Spinal cord (tissue), 10 donors: Measurements from ENCODE around the gene ELMO3. TPM values are rescaled to one million over a fixed set of nuclear protein-coding genes. Genes with fewer than 3 reads are reported as not detected.
A peak's percentile ranks its signal among the peaks of the same experiment; 100 is the strongest.

Experiments
- DNase-seq, 6 donors: peaks; one replicate each; pipeline versions ENCODE4 v3.0.0 to v3.0.0-alpha.2; 2013 to 2015; ENCODE audit warnings: low spot score in 6 of 6, low read depth in 4 of 6
- H3K27ac ChIP-seq: one replicate; pipeline ENCODE4 v1.5.1; 2013; ENCODE audit warnings: low read depth, low read length, control low read depth
- H3K27me3 ChIP-seq: one replicate; pipeline ENCODE4 v1.6.1; 2013; ENCODE audit warnings: low read length; ENCODE audit not compliant: control insufficient read depth, insufficient read depth
- H3K36me3 ChIP-seq: one replicate; pipeline ENCODE4 v1.6.1; 2013; ENCODE audit warnings: low read length; ENCODE audit not compliant: control insufficient read depth, insufficient read depth
- H3K4me1 ChIP-seq: one replicate; pipeline ENCODE4 v1.6.1; 2013; ENCODE audit warnings: low read length; ENCODE audit not compliant: control insufficient read depth, insufficient read depth
- H3K4me3 ChIP-seq: one replicate; pipeline ENCODE4 v1.5.1; 2013; ENCODE audit warnings: low read depth, low read length, control low read depth
- H3K9me3 ChIP-seq: one replicate; pipeline ENCODE4 v1.6.1; 2013; ENCODE audit warnings: low read length; ENCODE audit not compliant: control insufficient read depth, insufficient read depth
- WGBS: methylation state at CpG from one replicate; pipeline ENCODE4 v1.1.5; 2013; ENCODE audit warnings: missing lambda C conversion rate; ENCODE audit not compliant: insufficient coverage; 5-methylcytosine and 5-hydroxymethylcytosine counted together
- polyA plus RNA-seq, 2 donors: library from polyadenylated mRNA; unstranded; fragments of 120-200 nt; gene quantifications; one replicate each; pipeline ENCODE4 v1.2.1, GENCODE V29; 2013; ENCODE audit not compliant: insufficient read length in 2 of 2
- total RNA-seq, 2 donors: library from RNA; depleted of rRNA in 1 of 2; stranded (reverse); fragments of 120-200 nt in 1 of 2; fragments of >200 nt in 1 of 2; gene quantifications; one replicate each; pipeline versions ENCODE4 v1.2.3 to v1.2.4, GENCODE V29; 2013 to 2014
- donor health status: healthy.

Gene ELMO3
- total and polyA plus RNA-seq, 4 donors, result 0.10 to 2.9 (median 1.3) TPM

DNA sequence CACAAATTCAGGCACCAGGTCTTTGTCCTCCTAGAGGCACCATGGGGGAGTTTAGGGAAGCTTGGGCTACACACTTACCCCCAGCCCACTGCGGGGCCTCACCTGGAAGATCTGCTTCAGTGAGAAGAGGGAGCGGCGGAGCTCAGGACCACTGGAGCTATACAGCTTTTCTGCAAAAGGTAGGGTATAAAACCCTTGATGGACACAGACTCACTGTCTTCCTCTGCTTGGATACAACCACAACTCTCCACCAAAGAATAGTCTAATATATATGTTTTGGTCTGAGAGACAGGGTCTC is 39.3 kb downstream of the ELMO3 start:
- Histone ChIP-seq H3K4me1 (peaks cover 2% of the 10 kb centered on the region), H3K36me3 (peaks cover 52% of the 10 kb centered on the region), H3K27ac (no peak overlapping the region), H3K27me3 (no peaks in the 10 kb centered on the region), H3K9me3 (no peaks in the 10 kb centered on the region), H3K4me3 (no peak overlapping the region)
- DNase-seq, result no peak
- no CpG with 5 or more reads among the region's 3 CpGs for WGBS

DNA sequence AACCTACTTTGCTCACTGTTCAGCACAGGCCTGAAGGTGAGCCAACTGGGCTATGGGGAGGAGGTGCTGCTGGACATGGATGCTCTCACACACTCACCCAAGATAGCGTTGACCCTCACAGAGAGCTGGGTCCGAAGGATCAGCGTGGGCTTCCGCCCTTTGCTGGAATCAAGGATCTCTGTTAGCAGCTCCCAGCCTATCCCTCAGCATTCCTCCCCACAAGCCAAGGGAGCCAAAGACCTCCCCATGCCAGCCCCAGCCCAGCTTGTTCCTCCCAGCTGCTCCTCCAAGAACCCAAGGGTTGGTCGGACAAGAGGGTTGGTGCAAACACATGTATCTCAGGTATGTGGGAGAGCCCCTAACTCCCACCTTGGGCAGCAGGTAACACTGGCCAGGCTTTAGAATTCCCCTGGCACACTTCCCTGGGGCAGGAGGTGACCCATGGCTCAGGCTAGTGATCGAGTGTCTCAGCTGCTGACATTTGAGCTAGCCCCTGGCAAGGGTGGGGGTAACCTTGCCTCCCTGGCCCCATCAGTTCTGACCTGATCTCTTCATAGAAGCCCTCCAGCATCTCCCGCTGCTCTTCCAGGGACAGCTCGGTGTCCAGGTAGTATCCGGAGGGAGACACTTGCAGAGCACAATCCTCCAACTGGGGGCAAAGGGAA is 40.0 kb downstream of the ELMO3 start:
- Histone ChIP-seq H3K27me3 (no peaks in the 10 kb centered on the region), H3K4me3 (no peak overlapping the region), H3K9me3 (no peaks in the 10 kb centered on the region), H3K4me1 (peaks cover 2% of the 10 kb centered on the region), H3K36me3 (peaks cover 47% of the 10 kb centered on the region), H3K27ac (no peak overlapping the region)
- no peak for DNase-seq
- WGBS, result 75% methylated on average over 2 of the region's 9 CpGs

DNA sequence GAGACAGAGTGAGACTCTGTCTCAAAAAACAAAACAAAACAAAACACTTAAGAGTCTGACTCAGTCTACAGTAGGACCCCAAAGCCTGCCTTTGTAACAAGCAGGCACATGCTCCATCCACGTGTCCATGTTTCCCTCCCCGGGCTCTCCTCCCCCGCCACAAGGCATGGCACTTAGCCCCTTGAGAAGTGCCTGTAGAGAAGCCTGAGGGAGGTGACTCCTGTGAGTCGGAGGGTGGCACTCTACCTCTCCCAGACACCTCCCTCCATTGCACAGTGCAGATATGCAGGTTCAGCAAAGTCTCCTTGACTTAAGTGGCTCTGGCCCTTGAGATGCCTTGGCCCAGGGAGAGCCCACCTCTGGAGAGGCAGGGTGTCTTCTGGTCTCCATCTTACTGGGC is 41.6 kb downstream of the ELMO3 start:
- 90% methylated on average over 2 of the region's 4 CpGs for WGBS
- H3K9me3 ChIP-seq, result no peaks in the 10 kb centered on the region
- H3K4me3 ChIP-seq, result no peak overlapping the region
- peaks cover 8% of the 10 kb centered on the region for H3K4me1 ChIP-seq
- no peak overlapping the region for H3K27ac ChIP-seq
- H3K27me3 ChIP-seq, result no peaks in the 10 kb centered on the region
- DNase-seq, result no peak
- peaks cover 36% of the 10 kb centered on the region for H3K36me3 ChIP-seq

DNA sequence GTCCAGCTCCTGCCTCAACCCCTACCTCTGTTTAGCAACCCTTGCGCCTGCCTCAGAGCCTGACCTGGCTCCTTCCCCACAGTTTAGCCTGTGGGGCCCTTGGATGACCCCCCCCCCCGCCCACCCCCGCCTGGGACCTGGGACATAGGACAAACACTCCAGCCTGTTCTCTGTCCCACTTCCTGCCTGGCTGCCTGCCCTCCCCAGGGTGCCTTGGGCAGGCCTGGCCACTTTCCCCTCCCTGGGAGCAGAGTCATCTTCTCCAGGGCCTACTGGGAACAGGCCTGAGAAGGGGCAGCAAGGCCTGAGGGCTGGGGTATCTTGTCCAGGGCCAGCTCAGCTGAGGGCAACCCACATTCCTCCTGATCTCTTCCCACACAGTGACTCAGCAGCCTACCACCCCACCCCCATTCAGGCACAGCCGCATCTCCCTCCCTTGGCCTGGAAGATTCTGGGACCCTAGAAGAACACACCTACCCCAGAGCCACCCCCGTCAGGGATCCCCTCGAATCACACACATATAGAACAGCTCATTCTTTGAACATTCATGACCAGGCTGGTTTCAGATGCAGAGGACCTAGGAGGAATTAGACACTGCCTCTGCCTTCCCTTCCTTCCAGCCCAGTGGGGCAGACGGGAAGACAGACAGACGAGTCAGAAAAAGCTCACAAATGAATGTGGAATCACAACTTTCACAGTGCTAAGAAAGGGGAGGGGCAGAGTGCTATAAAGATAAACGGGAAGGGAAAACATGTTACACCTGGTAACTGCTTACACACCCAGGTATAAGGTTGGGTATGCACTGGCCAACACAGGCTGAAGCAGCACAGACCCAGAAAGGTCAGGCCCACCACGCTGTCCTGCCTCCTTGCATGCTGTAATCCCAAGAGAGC is 42.3 kb downstream of the ELMO3 start:
- no peaks in the 10 kb centered on the region for H3K9me3 ChIP-seq
- no peaks in the 10 kb centered on the region for H3K27me3 ChIP-seq
- WGBS, result 79% methylated on average over 4 of the region's 10 CpGs
- no peak for DNase-seq
- peaks cover 28% of the 10 kb centered on the region for H3K36me3 ChIP-seq
- no peak overlapping the region for H3K27ac ChIP-seq
- no peak overlapping the region for H3K4me3 ChIP-seq
- H3K4me1 ChIP-seq, result peaks cover 16% of the 10 kb centered on the region

DNA sequence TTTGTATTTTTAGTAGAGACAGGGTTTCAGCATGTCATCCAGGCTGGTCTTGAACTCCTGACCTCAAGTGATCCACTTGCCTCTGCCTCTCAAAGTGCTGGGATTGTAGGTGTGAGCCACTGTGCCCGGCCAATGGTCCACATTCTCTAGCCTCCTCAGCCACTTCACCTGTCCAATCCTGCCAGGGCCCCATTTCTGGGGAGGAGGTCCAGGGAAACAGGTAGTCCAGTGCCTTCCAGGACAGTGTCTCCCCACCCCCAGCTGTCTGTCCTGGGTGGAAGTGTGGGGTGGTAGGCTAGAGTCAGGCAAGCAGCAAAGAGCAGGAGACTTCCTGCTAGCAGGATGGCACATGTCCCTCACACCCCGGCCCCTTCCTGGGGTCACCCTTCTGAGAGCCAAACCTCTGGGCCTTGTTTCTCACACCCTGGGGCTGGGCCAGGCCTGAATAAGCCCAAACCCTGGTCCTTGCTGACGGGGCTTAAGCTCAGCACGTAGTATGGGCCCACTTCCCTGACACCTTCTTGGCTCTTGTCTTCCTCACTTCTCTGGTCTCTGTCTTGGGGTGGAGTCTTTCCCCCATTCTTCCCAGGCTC is 43.3 kb downstream of the ELMO3 start:
- Histone ChIP-seq H3K36me3 (peaks cover 18% of the 10 kb centered on the region), H3K27ac (no peak overlapping the region), H3K4me1 (peaks cover 25% of the 10 kb centered on the region), H3K9me3 (no peaks in the 10 kb centered on the region), H3K27me3 (no peaks in the 10 kb centered on the region), H3K4me3 (no peak overlapping the region)
- no peak for DNase-seq
- WGBS, result 88% methylated on average over 2 of the region's 4 CpGs

DNA sequence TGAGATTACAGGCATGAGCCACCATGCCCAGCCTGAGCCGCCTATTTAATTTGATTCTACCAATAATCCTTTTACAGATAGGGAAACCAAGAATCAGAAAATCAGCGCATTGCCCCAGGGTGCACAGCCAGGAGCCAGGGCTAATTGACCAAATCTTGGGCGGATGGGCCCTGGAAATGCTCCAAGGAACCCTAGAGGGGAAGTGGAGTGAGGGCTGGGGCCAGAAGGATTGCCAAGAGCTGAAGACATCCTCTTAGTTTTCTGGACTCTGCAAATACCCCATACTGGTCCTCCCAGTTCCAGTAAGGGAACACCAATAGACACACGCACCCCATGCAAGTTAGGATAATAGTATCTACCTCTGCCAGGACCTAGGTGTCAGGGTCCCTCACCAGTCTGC is 44.5 kb downstream of the ELMO3 start:
- no peaks in the 10 kb centered on the region for H3K9me3 ChIP-seq
- H3K4me3 ChIP-seq, result no peak overlapping the region
- DNase-seq, result no peak
- peaks cover 8% of the 10 kb centered on the region for H3K36me3 ChIP-seq
- peaks cover 37% of the 10 kb centered on the region for H3K4me1 ChIP-seq
- no peak overlapping the region for H3K27ac ChIP-seq
- WGBS, result 100% methylated on average over 3 of the region's 4 CpGs
- H3K27me3 ChIP-seq, result no peaks in the 10 kb centered on the region

DNA sequence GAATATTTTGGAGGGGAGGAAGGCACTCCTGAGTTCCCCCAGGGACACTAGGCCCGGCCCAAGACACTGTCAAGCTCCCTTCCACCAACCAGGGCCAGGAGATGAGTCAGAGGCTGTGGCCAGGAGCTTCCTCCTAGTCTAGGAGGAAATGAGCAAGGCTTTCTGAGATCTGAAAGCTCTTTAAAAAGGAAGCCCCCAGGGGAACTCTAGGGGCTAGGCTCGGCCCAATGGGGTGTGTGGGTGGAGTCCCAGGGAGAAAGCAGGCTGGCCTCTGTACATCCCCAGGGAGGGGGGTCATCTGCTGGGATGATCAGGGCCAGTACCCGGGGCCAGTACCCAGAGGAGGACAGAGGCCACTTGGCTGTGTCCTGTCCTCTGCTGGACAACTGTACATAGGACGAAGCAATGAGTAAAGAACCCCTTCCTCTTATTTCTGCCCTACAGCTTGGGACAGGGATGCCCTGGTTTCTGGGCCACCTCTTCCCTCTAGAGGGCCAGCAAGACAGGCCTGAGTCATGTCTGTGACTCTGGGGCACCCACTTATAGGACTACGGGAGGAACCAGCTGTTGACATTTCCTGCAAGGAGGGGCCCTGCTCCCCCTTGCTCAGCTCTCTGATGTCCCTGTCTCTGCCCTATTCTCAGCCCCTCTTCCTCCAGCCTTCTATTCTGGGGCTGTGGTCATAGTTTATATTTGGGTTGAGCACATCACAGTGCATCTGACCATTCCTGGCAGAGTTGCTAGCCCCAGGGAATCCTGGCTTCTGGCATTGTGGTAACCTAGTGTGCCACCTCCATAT is 45.7 kb downstream of the ELMO3 start:
- peak in 1 of 6 donors; percentile 41 for DNase-seq
- Histone ChIP-seq H3K9me3 (no peaks in the 10 kb centered on the region), H3K27ac (peak overlapping the region; percentile 52), H3K4me3 (no peak overlapping the region), H3K27me3 (peaks cover 4% of the 10 kb centered on the region), H3K36me3 (no peaks in the 10 kb centered on the region), H3K4me1 (peaks cover 47% of the 10 kb centered on the region)
- 69% methylated on average over 3 of the region's 5 CpGs for WGBS

DNA sequence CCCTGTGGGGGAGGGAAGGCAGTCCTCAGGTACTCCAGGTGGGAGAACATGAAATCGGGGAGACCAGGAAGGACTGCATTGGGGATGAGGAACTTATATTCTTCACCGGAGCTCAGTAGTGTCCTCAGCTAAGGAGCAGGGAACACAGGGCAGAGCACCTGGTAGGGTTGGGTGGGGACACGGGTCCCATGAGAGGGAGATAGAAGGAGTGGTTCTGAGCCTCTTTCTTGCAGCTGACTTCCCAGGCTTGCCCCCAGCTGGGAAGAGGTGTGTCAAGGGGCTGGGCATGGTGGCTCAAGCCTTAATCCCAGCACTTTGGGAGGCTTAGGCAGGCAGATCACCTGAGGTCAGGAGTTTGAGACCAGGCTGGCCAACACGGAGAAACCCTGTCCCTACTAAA is 46.3 kb downstream of the ELMO3 start:
- Histone ChIP-seq H3K9me3 (no peaks in the 10 kb centered on the region), H3K36me3 (no peaks in the 10 kb centered on the region), H3K4me1 (peaks cover 51% of the 10 kb centered on the region), H3K27me3 (peaks cover 4% of the 10 kb centered on the region), H3K4me3 (no peak overlapping the region), H3K27ac (peak overlapping the region; percentile 87)
- 74% methylated on average over 4 of the region's 4 CpGs for WGBS
- no peak for DNase-seq

DNA sequence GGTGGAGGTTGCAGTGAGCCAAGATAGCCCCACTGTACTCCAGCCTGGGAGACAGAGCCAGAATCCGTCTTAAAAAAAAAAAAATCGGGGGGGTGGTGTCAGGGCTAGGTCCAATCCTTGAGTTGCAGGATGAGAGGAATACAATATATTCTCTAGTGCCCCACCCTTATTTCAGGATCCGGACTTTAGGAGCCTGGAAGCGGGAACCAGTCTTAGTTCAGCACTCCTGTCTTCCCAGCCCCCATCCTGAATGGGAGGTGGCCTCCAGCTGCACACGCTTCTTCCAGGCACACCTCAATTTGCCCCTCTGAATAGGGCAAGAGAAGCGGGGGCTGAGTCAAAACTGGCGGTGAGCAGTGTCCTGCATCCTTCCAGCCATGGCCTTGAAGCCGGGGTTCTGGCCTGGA is 46.7 kb downstream of the ELMO3 start:
- Histone ChIP-seq H3K9me3 (no peaks in the 10 kb centered on the region), H3K36me3 (no peaks in the 10 kb centered on the region), H3K27ac (peak overlapping the region; percentile 87), H3K4me3 (peak overlapping the region; percentile 72), H3K27me3 (peaks cover 7% of the 10 kb centered on the region), H3K4me1 (peaks cover 51% of the 10 kb centered on the region)
- WGBS, result 16% methylated on average over 6 of the region's 8 CpGs
- DNase-seq, result no peak
